ENCODE measurements around the gene IPO11.
"Not testable (repeated sequence)": the region's sequence is repeated elsewhere in the genome, so short reads cannot be mapped to it uniquely, and the experiment has no call there.

The IPO11 gene

DNA sequence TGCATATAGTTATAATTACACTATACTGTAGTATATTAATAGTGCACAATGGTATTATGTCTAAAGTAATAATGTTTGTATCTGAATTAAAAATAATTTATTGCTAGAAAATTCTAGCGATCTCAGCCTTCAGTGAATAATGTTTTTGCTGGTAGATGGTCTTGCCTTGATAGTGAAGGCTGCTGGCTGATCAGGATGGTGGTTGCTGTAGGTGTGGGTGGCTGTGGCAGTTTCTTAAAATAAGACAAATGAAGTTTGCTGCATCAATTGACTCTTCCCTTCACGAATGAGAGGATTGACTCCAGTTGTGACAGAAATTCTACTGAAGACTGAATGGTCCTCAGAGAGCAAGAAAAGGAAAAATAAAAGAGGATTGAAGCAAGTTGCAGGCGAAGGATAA is 146.4 kb downstream of the IPO11 start:
- TF ChIP-seq, protein P1, sequence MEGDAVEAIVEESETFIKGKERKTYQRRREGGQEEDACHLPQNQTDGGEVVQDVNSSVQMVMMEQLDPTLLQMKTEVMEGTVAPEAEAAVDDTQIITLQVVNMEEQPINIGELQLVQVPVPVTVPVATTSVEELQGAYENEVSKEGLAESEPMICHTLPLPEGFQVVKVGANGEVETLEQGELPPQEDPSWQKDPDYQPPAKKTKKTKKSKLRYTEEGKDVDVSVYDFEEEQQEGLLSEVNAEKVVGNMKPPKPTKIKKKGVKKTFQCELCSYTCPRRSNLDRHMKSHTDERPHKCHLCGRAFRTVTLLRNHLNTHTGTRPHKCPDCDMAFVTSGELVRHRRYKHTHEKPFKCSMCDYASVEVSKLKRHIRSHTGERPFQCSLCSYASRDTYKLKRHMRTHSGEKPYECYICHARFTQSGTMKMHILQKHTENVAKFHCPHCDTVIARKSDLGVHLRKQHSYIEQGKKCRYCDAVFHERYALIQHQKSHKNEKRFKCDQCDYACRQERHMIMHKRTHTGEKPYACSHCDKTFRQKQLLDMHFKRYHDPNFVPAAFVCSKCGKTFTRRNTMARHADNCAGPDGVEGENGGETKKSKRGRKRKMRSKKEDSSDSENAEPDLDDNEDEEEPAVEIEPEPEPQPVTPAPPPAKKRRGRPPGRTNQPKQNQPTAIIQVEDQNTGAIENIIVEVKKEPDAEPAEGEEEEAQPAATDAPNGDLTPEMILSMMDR (IDR thresholded peaks at IDR 0.05; ENCODE audit: low read depth, low read length) = no peak
- DNase-seq (ENCODE audit: extremely low read depth, low read depth) = no peak

DNA sequence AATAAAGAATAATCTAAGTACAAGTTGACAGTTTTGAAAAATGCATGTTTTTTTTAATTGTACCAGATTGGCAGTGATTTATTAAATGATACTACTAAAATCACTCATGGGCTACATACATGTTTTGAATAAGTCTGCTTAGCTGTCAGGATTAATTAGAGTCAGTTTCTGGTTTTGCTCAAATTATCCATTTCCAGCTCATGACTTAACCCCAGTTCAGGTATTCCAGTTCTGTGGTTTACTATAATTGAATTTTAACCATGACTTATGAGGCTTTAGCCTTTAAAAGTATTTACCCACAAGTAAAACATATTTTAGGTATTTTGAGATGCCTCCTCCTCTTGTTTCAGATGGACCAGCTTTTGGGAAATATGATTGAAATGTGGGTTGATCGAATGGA is 148.2 kb downstream of the IPO11 start:
- no peak for DNase-seq (ENCODE audit: extremely low read depth, low read depth)
- TF ChIP-seq, protein P1 (IDR thresholded peaks at IDR 0.05; ENCODE audit: low read depth, low read length) = no peak

DNA sequence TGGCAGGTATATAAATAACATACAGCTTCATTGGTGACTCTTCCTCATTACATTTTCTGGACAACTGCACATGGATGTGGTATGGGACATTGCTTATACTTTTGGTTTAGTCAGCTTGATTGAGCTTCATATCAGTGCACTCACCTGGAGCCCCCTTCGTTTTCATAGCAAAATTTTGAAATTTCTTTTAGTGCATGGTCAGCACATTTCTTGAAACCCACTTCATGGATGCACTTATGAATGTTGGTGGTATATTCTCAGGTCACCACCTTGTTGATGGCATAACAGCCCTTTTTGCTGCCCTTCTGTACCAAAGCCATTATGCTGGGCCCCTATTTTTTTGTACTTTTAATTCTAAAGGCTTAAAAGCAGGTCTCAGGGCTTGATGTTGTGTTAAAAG is 149.3 kb downstream of the IPO11 start:
- TF ChIP-seq, protein P1 (IDR thresholded peaks at IDR 0.05; ENCODE audit: low read depth, low read length) = no peak
- DNase-seq (ENCODE audit: extremely low read depth, low read depth) = no peak

DNA sequence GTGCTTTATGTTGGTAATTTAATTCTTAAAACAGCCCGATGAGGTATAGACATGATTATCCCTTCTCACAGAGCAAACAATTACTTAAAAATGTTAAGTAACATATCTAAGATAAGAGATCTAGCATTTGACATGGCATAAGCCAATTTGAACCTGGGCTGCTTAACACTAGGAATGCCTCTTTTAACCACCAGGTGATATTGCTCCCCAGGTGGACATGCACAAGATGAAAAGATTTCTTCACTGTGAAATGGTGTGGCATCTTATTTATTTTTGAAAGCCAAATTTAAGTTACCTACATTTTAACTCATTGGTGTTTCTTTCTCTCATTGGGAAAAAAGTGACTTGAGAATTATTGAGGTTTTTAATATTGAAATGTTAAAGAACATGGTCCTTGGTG is 150.3 kb downstream of the IPO11 start:
- no peak for DNase-seq (ENCODE audit: extremely low read depth, low read depth)
- TF ChIP-seq, protein P1 (IDR thresholded peaks at IDR 0.05; ENCODE audit: low read depth, low read length) = no peak

DNA sequence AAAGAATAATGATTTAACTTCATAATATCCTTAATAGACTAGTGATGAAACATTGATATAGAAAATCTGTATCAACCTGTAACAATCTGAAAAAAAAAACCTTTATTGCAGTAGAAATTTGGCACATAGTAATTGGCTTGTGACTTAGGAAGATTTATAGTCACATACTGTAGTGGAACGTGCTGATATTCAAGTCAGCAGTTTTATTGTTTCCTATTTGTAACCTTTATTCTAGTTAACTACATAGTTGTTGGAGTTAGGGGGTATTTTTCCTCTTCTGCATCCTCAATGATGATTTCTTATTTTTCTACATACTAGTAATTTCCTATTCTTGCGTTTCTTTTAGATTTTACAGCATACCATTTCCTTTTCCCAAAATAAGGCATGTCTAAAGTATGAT is 151.5 kb downstream of the IPO11 start:
- TF ChIP-seq, protein P1 (IDR thresholded peaks at IDR 0.05; ENCODE audit: low read depth, low read length) = no peak
- DNase-seq (ENCODE audit: extremely low read depth, low read depth) = no peak

DNA sequence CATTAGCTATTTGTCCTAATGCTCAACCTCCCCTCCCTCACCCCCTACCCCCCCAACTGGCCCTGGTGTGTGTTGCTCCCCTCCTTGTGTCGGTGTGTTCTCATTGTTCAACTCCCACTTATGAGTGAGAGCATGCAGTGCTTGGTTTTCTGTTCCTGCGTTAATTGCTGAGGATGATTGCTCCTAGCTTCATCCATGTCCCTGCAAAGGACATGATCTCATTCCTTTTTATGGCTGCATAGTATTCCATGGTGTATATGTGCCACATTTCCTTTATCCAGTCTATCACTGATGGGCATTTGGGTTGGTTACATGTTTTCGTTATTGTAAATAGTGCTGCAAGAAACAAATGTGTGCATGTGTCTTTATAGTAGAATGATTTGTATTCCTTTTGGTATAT is 153.2 kb downstream of the IPO11 start:
- DNase-seq (ENCODE audit: extremely low read depth, low read depth) = not testable (repeated sequence)

DNA sequence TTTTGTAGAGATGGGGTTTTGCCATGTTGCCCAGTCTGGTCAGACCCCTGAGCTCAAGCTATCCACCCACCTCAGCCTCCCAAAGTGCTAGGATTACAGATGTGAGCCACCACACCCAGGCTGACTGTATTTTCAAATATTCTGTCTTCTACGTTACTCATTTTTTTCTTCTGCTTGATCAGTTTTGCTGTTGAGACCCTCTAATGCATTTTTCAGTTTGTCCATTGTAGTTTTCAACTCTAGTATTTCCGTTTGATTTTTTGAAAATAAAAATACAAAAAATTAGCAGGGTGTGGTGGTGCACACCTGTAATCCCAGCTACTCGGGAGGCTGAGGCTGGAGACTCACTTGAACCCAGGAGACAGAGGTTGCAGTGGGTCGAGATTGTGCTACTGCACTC is 155.6 kb downstream of the IPO11 start:
- TF ChIP-seq, protein P1 (IDR thresholded peaks at IDR 0.05; ENCODE audit: low read depth, low read length) = no peak
- DNase-seq (ENCODE audit: extremely low read depth, low read depth) = no peak

DNA sequence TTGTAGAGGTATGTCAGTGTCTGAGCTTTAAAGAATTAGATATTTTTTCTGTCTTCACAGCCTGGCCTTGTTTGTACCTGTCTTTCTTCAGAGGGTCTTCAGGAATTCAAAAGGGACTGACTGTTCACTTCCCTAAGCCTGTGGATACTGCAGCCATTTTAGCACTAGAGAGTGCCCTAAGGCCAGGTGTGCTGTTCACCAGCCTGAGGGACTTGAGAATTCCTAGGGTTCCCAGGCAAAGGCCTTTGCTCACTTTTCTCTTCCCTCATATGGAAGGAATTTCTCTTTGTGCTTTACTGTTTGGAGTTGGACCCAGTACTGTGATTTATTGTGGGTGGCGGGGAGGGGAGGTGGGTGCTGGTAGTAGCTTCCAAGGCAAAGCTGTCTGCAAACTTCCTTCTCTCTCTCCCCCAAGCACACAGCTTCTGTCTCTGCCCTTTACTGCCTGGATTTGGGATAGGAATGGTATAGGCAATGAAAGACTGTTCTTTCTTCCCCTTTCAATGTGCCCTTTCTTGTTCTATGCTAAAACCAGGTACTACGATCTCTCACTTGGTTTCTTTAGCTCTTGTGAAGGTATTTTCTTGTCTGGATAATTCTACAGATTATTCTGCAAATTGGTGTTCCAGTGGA is 156.4 kb downstream of the IPO11 start:
- no peak for DNase-seq (ENCODE audit: extremely low read depth, low read depth)
- TF ChIP-seq, protein P1 (IDR thresholded peaks at IDR 0.05; ENCODE audit: low read depth, low read length) = no peak
